ENCODE data around the gene FHL1. TPM values are rescaled to one million over a fixed set of nuclear protein-coding genes. Genes with fewer than 3 reads are reported as not detected.
"Not testable (repeated sequence)": the region's sequence is repeated elsewhere in the genome, so short reads cannot be mapped to it uniquely, and the experiment has no call there.

The FHL1 gene
- total RNA-seq, 1 donor from 2014 or later, result 86.2 TPM

DNA sequence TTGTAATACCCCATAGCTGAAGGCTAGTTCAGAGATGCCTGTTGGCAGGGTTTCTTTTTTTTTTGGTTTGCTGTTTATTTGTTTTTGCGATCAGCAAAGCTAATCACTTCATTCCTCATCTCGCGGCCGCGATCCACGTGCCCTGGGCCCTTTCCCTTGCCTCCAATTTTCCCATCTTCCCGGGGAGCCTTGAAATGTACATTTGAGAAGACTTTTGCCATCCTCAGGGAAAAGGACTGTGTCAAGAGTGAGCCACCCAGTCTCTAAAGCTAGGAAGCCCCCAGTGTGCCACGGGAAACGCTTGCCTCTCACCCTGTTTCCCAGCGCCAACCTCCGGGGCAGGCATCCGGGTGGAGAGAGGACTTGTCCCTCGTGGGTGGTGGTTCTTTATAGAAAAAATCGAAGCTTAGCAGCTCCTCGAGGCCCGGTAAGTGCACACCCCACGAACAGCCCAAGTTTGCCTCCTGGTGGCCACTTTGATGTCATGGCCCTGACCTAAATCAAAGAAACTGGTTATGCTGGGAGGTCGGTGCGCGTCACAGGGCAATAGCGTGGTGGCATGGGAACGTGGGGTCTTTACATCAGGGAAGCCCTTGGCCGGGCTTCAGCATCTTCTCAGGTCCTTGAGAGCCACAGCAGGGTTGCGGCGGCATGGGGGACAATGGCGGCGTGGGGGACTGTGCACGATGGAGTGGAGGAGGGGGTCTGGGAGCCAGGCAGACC, 61.8 kb downstream of the FHL1 start:
- DNase-seq (ENCODE audit: low read depth), result no peak

DNA sequence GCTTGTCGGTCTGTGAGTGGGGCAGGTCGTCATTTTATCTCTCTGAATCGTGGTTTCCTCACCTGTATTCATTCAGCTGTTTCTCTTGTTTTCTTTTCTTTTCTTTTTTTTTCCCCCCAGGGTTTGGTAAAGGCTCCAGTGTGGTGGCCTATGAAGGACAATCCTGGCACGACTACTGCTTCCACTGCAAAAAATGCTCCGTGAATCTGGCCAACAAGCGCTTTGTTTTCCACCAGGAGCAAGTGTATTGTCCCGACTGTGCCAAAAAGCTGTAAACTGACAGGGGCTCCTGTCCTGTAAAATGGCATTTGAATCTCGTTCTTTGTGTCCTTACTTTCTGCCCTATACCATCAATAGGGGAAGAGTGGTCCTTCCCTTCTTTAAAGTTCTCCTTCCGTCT, 62.4 kb downstream of the FHL1 start:
- no peak for DNase-seq (ENCODE audit: low read depth)

GRCh38 chrX:136210243-136210642, 62.9 kb downstream of the FHL1 start:
- peak; percentile 56 for DNase-seq (ENCODE audit: low read depth)

- DNase-seq (ENCODE audit: low read depth), result no peak
Observed at GRCh38 chrX:136210806-136211205, 63.5 kb downstream of the FHL1 start.

DNA sequence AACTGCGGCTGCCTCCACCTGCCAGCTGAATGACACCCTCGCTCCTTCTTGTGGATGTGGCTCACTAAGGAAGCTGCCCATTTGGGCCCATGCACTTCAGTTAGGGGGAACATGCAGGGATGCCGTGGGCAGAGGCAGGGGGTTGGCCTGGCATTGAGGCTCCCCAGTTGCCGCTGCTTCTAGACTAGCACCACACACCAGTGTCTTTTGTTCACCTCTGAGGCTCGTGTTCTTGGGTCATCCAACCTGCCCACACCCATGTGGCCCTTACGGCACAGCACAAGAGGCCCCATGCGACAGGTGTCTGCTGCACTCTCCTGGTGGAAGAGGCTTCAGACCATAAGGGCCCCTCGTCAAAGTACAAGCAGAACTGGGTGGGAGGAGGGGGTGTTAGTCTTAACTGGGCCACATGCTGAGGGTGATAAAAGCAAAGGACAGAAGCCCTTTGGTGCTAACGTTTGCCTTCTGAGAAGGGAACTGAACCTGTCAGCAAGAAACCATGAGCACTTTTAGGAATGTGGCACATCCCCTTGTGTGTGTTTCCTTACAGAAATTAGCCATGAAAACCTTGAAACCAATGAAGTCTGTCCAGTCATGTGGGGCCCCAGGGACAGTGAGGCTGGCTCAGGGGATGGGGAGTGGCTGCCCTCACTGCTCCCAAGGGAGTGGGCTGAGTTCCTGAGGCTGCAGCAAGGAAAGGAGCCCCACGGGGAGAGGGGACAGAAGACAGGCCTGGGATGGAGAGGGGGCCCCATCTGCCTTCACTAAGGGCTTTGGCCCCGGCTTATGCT, 64.6 kb downstream of the FHL1 start:
- DNase-seq (ENCODE audit: low read depth), result no peak

- no peak for DNase-seq (ENCODE audit: low read depth)
Observed at GRCh38 chrX:136212557-136213111, 65.3 kb downstream of the FHL1 start.

DNA sequence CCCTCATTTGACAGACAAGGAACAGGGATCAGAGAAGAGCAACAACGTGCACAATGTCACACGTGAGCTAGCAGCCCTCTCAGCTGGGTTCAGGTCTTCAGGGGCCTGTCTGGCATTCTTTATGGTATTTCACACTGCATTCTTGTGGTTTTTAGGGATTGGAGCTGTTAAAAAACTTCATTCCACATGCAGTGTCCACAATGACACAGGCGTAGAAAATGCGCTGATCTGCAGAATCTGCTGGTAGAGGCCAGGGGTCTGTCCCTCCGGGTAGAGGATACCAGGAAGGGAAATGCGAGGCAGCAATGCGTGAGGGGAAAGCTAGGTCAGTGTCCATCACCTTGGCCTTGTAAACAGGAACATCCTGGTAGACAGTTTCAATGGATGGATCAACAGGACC, 67.2 kb downstream of the FHL1 start:
- peak; percentile 89 for DNase-seq (ENCODE audit: low read depth)

DNA sequence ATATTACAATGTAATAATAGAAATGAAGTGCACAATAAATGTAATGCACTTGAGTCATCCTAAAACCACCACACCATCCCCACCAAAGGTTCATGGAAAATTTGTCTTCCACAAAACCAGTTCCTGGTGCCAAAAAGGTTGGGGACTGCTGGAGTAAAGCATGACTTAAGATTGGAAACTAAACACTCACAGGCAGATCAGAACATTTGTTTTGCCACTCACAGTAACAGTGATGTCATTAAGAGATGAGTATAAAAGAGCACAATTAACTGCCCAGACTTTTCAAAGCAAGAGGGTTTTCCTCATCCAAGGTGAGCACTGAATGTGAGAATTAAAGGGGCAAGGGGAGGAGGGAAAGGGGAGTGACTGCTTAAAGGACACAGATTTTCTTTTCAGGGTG, 68.2 kb downstream of the FHL1 start:
- no peak for DNase-seq (ENCODE audit: low read depth)

- DNase-seq (ENCODE audit: low read depth), result no peak
Observed at GRCh38 chrX:136219893-136220292, 72.6 kb downstream of the FHL1 start.

- no peak for DNase-seq (ENCODE audit: low read depth)
Observed at GRCh38 chrX:136220540-136220939, 73.2 kb downstream of the FHL1 start.

GRCh38 chrX:136220951-136221350, 73.6 kb downstream of the FHL1 start:
- no peak for DNase-seq (ENCODE audit: low read depth)

DNA sequence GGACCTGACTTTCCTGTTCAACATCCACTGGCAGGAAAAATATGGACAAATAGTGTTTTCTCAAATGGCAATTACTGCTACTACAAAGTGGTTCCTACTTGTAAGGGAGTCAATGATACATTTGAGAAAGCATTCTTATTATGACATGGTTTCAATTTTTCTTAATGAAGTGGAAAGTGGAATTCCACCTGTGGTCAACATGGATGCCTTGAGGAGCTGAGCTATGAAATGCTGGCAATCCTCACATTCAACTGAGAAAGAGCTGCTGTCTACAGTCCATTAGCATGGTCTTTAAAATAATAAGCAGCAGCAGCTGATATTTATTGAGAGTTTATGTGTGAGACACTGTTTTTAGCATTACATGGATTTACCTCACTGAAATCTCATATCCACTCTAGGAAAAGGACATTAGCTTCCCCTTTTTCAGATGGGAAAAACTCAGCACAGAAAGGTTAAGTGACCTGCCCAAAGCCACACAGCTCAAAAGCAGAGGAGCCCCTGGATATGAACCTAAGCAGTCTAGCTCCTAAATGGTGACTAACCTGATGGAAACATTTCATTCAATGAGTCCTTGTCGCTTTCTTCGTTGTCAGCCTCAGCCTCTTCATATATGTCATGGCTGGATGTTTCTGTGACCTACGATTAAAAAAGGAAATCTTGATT, 74.6 kb downstream of the FHL1 start:
- no peak for DNase-seq (ENCODE audit: low read depth)

DNA sequence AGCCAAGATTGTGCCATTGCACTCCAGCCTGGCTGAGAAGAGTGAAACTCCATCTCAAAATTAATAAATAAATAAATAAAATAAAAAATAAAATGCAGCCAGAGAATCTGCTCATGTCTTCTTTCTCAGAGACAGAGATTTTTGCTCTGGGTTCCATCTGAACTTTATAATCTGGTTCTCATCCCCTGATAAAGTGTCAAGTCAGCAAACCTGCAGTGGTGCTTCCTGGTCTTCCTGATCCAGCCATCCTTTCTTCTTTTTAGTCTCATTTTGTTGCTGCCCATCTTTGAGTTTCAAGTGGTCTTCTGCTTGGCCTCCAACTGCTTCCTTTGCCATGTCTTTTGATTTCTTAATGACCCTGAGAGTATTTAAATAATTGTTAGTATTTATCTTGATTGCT, 79.7 kb downstream of the FHL1 start:
- DNase-seq (ENCODE audit: low read depth), result no peak

DNA sequence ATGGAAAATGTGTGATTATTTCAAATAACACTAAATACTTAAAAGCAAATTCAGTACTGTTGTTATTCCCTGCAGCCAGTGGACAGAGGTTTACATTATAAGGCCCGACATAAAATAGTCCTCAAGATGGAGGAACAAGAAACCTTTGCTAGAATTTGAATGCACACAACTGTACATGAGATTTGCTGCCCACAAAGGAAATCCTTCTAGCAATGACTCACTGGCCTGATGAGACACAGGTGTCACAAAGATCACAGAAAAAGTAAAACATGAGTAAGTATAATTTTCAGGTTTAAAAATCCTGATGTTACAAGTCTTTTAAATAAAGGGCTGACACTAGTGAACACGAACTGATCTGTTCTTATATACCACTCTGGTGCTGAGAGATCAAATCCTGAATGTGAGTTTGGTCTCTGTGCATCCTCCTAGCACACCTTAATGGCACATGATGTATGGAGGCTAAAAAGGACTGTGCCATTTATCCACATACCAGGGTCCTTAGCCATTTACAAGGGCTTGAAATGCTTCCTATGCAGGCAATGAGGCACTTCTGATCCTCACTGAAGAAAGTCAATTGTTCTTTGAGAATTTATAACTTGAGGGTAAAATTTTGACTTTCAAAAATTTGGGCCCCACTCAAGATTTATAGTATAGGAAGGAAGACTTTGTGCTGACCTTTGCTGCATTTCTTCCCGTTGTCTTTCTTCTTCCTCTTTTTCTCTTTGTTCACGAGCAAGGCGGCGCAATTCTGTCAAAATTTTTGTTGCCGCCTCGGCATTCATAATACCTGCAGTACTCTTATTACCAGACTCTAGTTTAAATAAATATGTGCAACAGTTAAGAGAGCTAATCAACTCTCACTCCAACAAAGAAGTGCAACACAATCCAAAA, 80.9 kb downstream of the FHL1 start:
- DNase-seq (ENCODE audit: low read depth), result no peak

DNA sequence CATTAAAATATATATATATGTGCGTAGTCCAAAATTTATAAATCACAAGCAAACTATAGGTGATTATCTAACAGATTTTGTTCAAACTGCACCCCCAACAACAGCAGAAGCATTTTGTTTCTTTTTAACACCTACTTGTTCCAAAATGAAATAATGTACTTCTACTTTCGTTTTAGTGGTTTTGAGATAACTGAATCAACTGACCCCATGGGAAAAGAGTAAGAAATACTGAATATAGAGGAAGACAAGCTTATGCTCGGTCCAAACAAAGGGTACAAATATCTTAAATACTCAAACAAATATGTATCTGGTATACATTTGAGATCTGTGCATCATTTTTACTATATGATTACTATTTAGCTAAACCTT, 81.5 kb downstream of the FHL1 start:
- DNase-seq (ENCODE audit: low read depth), result no peak

GRCh38 chrX:136237074-136237473, 89.7 kb downstream of the FHL1 start:
- no peak for DNase-seq (ENCODE audit: low read depth)

DNA sequence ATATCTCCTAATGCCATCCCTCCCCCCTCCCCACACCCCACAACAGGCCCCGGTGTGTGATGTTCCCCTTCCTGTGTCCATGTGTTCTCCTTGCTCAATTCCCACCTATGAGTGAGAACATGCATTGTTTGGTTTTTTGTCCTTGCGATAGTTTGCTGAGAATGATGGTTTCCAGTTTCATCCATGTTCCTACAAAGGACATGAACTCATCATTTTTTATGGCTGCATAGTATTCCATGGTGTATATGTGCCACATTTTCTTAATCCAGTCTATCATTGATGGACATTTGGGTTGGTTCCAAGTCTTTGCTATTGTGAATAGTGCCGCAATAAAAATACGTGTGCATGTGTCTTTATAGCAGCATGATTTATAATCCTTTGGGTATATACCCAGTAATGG, 90.5 kb downstream of the FHL1 start:
- not testable (repeated sequence) for DNase-seq (ENCODE audit: low read depth)

DNA sequence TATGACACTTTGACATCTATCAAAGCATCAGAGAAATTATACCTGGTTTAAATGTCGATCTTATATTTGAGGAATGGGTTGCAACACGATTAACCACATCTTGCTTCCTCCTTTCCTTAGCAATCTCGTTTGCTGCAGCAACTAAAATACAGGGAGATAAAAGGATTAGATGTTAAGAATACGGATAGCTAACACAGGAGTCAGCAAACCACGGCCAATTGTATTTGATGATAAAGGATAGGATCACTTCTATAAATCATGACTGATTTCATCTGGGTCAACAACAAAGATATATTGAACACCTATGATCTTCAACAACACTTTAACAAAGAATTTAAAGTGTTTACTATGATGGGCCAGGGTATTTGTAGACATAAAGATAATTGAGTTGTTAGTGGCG, 98.9 kb downstream of the FHL1 start:
- no peak for DNase-seq (ENCODE audit: low read depth)

- DNase-seq (ENCODE audit: low read depth), result peak; percentile 8
Observed at GRCh38 chrX:136250191-136251040, 103.1 kb downstream of the FHL1 start.
